ENCODE data around the gene ODAPH. TPM values are rescaled to one million over a fixed set of nuclear protein-coding genes. Genes with fewer than 3 reads are reported as not detected.

Gene ODAPH
- total and polyA plus RNA-seq, 2 of the 4 experiments (the other 2 are of a cell fraction): not detected

- Histone ChIP-seq H4K91ac (ENCODE audit: insufficient read depth, low read depth, low read length) (no peak overlapping the region), H2AK9ac (replicated peaks; ENCODE audit: low read depth, low read length, poor library complexity) (no peak overlapping the region), H2BK20ac (ENCODE audit: low read depth, low read length) (no peak overlapping the region), H2BK15ac (ENCODE audit: low read depth, low read length) (no peak overlapping the region), H2BK5ac (ENCODE audit: low read depth, low read length, poor library complexity, severe bottlenecking) (no peak overlapping the region), H3K36me3 (ENCODE audit: control insufficient read depth, insufficient read depth, low read length) (no peaks in the 10 kb centered on the region), H3K4ac (ENCODE audit: low read depth, low read length) (no peak overlapping the region), H3K9me3 (ENCODE audit: control insufficient read depth, insufficient read depth, low read length) (no peaks in the 10 kb centered on the region), H3K14ac (replicated peaks; ENCODE audit: low read depth, low read length) (no peak overlapping the region), H3K27me3 (ENCODE audit: control insufficient read depth, insufficient read depth, low read length) (peaks cover 6% of the 10 kb centered on the region), H3K18ac (ENCODE audit: low read depth, low read length) (no peak overlapping the region), H4K20me1 (ENCODE audit: insufficient read depth, low read length) (no peaks in the 10 kb centered on the region), H4K5ac (ENCODE audit: low read depth, low read length) (no peak overlapping the region), H2AK5ac (ENCODE audit: low read depth, low read length) (no peak overlapping the region), H3K9ac (ENCODE audit: low read depth, low read length) (no peak overlapping the region), H3K56ac (ENCODE audit: extremely low read depth, insufficient read depth, low read length) (no peak overlapping the region), H2AFZ (replicated peaks; ENCODE audit: low read length, poor library complexity) (no peak overlapping the region), H3K79me1 (ENCODE audit: low read depth in 1 of 2, low read length in 2 of 2) (no peaks in the 10 kb centered on the region), H3K27ac (ENCODE audit: insufficient read depth, low read length) (no peak overlapping the region), H2BK120ac (ENCODE audit: low read depth, low read length) (no peak overlapping the region), H4K8ac (ENCODE audit: low read depth in 2 of 2, low read length in 2 of 2) (no peak overlapping the region), H3K4me1 (ENCODE audit: control insufficient read depth, insufficient read depth, low read length) (no peaks in the 10 kb centered on the region), H3K4me2 (ENCODE audit: low read depth, low read length) (no peak overlapping the region), H3K9me1 (ENCODE audit: insufficient read depth, low read length) (peaks cover 2% of the 10 kb centered on the region; the same call in 1 of the 2 replicates), H3K4me3 (ENCODE audit: insufficient read depth, low read depth, low read length) (no peak overlapping the region), H3K23ac (ENCODE audit: low read depth, low read length) (no peak overlapping the region)
- BruUV-seq (replicated peaks): no TSS peak
- CTCF ChIA-PET: no interaction called here
- no peak for ATAC-seq (ENCODE audit: low read depth)
- DNase-seq: peak; percentile 39
- TF ChIP-seq MAFK (IDR thresholded peaks at IDR 0.05; ENCODE audit: low read depth, low read length): peak; percentile 69
- peak; percentile 31; the same call in 1 of the 2 replicates for TF ChIP-seq CEBPB (IDR thresholded peaks at IDR 0.05; ENCODE audit: low read depth, low read length)
- TF ChIP-seq USF2 (IDR thresholded peaks at IDR 0.05; ENCODE audit: low read depth, low read length): no peak
- POLR2A ChIA-PET (ENCODE audit: unreplicated experiment): no interaction called here
- intact Hi-C loops (cut with micrococcal nuclease) (no loop called here), in situ Hi-C loops (cut with MboI; ENCODE audit: low sequenced_read_pairs) (no loop called here), dilution Hi-C loops (cut with HindIII; ENCODE audit: low sequenced_read_pairs, unreplicated experiment) (no loop called here)
- WGBS, 2 experiments (ENCODE audit: extremely low coverage in 2 of 2, insufficient read length in 1 of 2): no CpG with 5 or more reads among the region's 3 CpGs
These were observed 42.5 kb downstream of the ODAPH start for GRCh38 chr4:75598390-75598789.
